Loucy (cell line): ENCODE data around the gene CECR2.
"Not testable (repeated sequence)": the region's sequence is repeated elsewhere in the genome, so short reads cannot be mapped to it uniquely, and the experiment has no call there.

Experiments
- H2AFZ ChIP-seq: fragments of 200-600 bp; sonication (generic); 2 replicates; pipeline ENCODE4 v1.6.0; 2016; ENCODE audit warnings: antibody characterized with exemption, mild to moderate bottlenecking, low read length, moderate library complexity
- H3F3A ChIP-seq: fragments of 200-600 bp; 2 replicates; pipeline ENCODE4 v1.6.0; 2016; ENCODE audit warnings: antibody characterized with exemption, low read depth, mild to moderate bottlenecking
- H3K27me3 ChIP-seq: fragments of 200-600 bp; sonication (generic); 2 replicates; pipeline ENCODE4 v1.6.1; 2014; ENCODE audit warnings: low read length, mild to moderate bottlenecking; ENCODE audit not compliant: insufficient read depth, poor library complexity, severe bottlenecking
- H3K36me3 ChIP-seq: fragments of 200-600 bp; sonication (generic); 2 replicates; pipeline ENCODE4 v1.6.1; 2016; ENCODE audit warnings: low read length; ENCODE audit not compliant: insufficient read depth
- H3K4me1 ChIP-seq: fragments of 200-600 bp; sonication (generic); 2 replicates; pipeline ENCODE4 v1.5.1; 2014; ENCODE audit warnings: low read length, mild to moderate bottlenecking; ENCODE audit not compliant: insufficient read depth, poor library complexity, severe bottlenecking
- H3K4me2 ChIP-seq: fragments of 200-600 bp; sonication (generic); 2 replicates; pipeline ENCODE4 v1.6.0; 2014; ENCODE audit warnings: antibody characterized with exemption, low read length, low read depth, mild to moderate bottlenecking; ENCODE audit not compliant: poor library complexity, severe bottlenecking
- H3K4me3 ChIP-seq: fragments of 200-600 bp; sonication (generic); 2 replicates; pipeline ENCODE4 v1.5.1; 2014; ENCODE audit warnings: low read length, mild to moderate bottlenecking, mixed read lengths; ENCODE audit not compliant: poor library complexity, severe bottlenecking
- H3K79me2 ChIP-seq: fragments of 200-600 bp; sonication (generic); 2 replicates; pipeline ENCODE4 v1.6.1; 2014; ENCODE audit warnings: low read length; ENCODE audit not compliant: insufficient read depth
- H3K9ac ChIP-seq: fragments of 200-600 bp; sonication (generic); 2 replicates; pipeline ENCODE4 v1.6.0; 2014; ENCODE audit warnings: mild to moderate bottlenecking, low read depth, low read length, moderate library complexity; ENCODE audit not compliant: poor library complexity, severe bottlenecking
- H3K9me2 ChIP-seq: fragments of 200-600 bp; sonication (generic); replicated peaks from 2 replicates; pipeline ENCODE4 v1.6.1; 2016; ENCODE audit warnings: low read depth, low read length, mixed read lengths
- H3K9me3 ChIP-seq: fragments of 200-600 bp; sonication (generic); 2 replicates; pipeline ENCODE4 v1.6.1; 2014; ENCODE audit warnings: mild to moderate bottlenecking, antibody characterized with exemption, low read length, low read depth; ENCODE audit not compliant: insufficient read depth
- H4K20me1 ChIP-seq: fragments of 200-600 bp; sonication (generic); 2 replicates; pipeline ENCODE4 v1.6.0; 2014; ENCODE audit warnings: antibody characterized with exemption, low read length, mild to moderate bottlenecking; ENCODE audit not compliant: insufficient read depth, poor library complexity, severe bottlenecking
- CTCF ChIP-seq: fragments of 200-600 bp; sonication (generic); conservative IDR thresholded peaks from 2 replicates; pipeline ENCODE4 v1.5.1; 2014; ENCODE audit warnings: mild to moderate bottlenecking, antibody characterized with exemption, low read length
- EZH2phosphoT487 ChIP-seq: fragments of 200-600 bp; IDR thresholded peaks from 2 replicates; pipeline ENCODE4 v1.6.1; 2018; ENCODE audit warnings: antibody characterized with exemption, mild to moderate bottlenecking, moderate library complexity, borderline replicate concordance

CECR2 gene

GRCh38 chr22:17513612-17514011, 144.4 kb downstream of the CECR2 start:
- Histone ChIP-seq H3K4me3 (no peak overlapping the region), H3K9me3 (no peaks in the 10 kb centered on the region), H3K27me3 (no peaks in the 10 kb centered on the region), H2AFZ (no peak overlapping the region), H3K4me2 (no peak overlapping the region), H4K20me1 (no peaks in the 10 kb centered on the region), H3K36me3 (no peaks in the 10 kb centered on the region), H3K9me2 (no peaks in the 10 kb centered on the region), H3F3A (no peaks in the 10 kb centered on the region), H3K9ac (no peak overlapping the region), H3K4me1 (no peaks in the 10 kb centered on the region), H3K79me2 (no peaks in the 10 kb centered on the region)
- no peak for TF ChIP-seq CTCF
- no peak for TF ChIP-seq EZH2phosphoT487

DNA sequence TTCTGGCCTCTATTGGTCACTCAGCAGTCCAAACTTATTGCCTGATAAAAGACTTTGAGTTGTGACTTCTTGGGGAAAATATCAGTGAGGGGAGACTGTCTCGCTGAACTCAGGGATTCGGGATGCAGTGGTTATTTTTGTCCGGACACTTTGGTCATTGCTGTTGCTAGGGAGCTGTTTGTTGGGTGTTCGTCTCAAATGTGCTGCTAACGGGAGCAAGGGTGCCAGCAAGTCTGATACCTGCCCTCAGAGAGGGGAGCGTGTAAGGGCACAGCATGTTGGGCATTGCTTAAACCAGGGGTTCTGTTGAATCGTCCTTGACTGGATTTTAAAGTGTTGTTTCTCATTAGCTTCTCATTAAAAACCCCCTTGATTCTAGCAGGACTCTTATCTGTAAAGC, 144.8 kb downstream of the CECR2 start:
- Histone ChIP-seq H3F3A (no peaks in the 10 kb centered on the region), H3K27me3 (no peaks in the 10 kb centered on the region), H3K36me3 (no peaks in the 10 kb centered on the region)

DNA sequence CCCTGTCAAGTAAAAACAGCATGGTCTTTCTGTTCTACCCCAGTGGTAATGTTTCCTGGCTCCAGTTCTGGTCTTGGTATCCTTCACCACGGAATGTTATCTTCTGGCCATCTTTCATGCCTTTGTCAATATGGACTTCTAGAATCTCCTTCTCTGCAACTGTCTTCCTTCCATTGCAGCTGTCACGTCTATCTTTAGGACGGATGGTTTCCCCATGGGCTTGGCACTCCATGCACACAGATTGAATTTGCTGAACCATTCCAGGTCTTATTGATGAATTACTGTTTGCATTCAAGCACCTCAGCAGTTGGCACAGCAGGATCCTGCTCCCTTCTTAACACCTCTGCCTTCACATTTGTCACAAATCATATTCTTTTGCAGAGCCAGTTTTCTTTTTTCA, 149.1 kb downstream of the CECR2 start:
- no peaks in the 10 kb centered on the region for H3K9me3 ChIP-seq
- H3K4me1 ChIP-seq = no peaks in the 10 kb centered on the region
- H3K9me2 ChIP-seq = no peaks in the 10 kb centered on the region
- H3F3A ChIP-seq = no peaks in the 10 kb centered on the region
- no peaks in the 10 kb centered on the region for H3K27me3 ChIP-seq
- no peak overlapping the region for H2AFZ ChIP-seq
- no peak overlapping the region for H3K4me3 ChIP-seq
- no peak overlapping the region for H3K4me2 ChIP-seq
- TF ChIP-seq CTCF = no peak
- no peak for TF ChIP-seq EZH2phosphoT487
- H4K20me1 ChIP-seq = no peaks in the 10 kb centered on the region
- H3K79me2 ChIP-seq = no peaks in the 10 kb centered on the region
- H3K36me3 ChIP-seq = no peaks in the 10 kb centered on the region
- no peak overlapping the region for H3K9ac ChIP-seq

More for the DNA sequence above, 144.8 kb downstream of the CECR2 start:
- no peak overlapping the region for H3K4me2 ChIP-seq
- no peaks in the 10 kb centered on the region for H3K9me2 ChIP-seq
- no peaks in the 10 kb centered on the region for H3K9me3 ChIP-seq
- H3K9ac ChIP-seq = no peak overlapping the region
- H4K20me1 ChIP-seq = no peaks in the 10 kb centered on the region
- no peak overlapping the region for H3K4me3 ChIP-seq
- no peaks in the 10 kb centered on the region for H3K4me1 ChIP-seq
- no peak overlapping the region for H2AFZ ChIP-seq
- TF ChIP-seq EZH2phosphoT487 (no peak), CTCF (no peak)
- no peaks in the 10 kb centered on the region for H3K79me2 ChIP-seq

DNA sequence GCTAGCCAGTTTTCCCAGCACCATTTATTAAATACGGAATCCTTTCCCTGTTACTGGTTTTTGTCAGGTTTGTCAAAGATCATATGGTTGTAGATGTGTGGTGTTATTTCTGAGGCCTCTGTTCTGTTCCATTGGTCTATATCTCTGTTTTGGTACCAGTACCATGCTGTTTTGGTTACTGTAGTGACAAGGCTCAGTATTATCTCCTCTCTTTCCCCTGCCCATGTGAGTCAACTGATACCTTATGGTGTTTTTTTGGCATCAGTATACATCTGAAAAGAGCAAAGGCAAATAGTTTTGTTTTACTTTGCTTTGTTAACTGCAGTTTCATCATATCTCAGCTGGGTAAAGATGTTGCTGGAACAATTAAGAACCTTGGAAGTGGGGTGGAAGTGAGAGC, 152.7 kb downstream of the CECR2 start:
- not testable (repeated sequence) for H3K9me3 ChIP-seq, H3K27me3 ChIP-seq, H3F3A ChIP-seq, H4K20me1 ChIP-seq, H2AFZ ChIP-seq, H3K4me3 ChIP-seq, H3K9ac ChIP-seq, H3K36me3 ChIP-seq, H3K79me2 ChIP-seq, H3K4me2 ChIP-seq, H3K9me2 ChIP-seq, H3K4me1 ChIP-seq
